HG03064 (cell line): ENCODE results near the gene CKLF.
A peak's percentile ranks its signal among the peaks of the same experiment; 100 is the strongest.
"Not testable (repeated sequence)": the region's sequence is repeated elsewhere in the genome, so short reads cannot be mapped to it uniquely, and the experiment has no call there.

ENCODE experiments used
- ATAC-seq: cut with Tn5 transposase; IDR thresholded peaks from one replicate; pipeline ENCODE4 v1.9.1; 2021; ENCODE audit warnings: low read depth; ENCODE audit not compliant: unreplicated experiment

The CKLF gene

GRCh38 chr16:66592241-66592640 lies 39.9 kb downstream of the CKLF start:
- no peak for ATAC-seq

GRCh38 chr16:66592814-66593213 lies 40.4 kb downstream of the CKLF start:
- ATAC-seq = no peak

DNA sequence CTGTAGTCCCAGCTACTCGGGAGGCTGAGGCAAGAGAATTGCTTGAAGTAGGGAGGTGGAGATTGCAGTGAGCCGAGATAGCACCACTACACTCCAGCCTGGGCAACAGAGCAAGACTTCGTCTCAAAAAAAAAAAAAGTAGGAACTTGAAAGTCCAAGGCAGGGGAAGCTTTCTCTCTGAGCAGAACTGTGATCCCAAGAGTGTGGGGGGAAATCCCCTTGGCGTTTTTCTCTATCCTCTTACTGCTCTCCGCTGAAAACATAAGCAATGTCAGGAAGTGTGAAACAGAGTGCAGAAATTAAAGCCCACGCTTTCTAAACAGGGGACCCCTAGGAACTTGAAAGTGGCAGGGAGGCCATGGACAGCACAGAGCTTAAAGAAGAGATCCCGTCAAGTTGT lies 42.4 kb downstream of the CKLF start:
- no peak for ATAC-seq

DNA sequence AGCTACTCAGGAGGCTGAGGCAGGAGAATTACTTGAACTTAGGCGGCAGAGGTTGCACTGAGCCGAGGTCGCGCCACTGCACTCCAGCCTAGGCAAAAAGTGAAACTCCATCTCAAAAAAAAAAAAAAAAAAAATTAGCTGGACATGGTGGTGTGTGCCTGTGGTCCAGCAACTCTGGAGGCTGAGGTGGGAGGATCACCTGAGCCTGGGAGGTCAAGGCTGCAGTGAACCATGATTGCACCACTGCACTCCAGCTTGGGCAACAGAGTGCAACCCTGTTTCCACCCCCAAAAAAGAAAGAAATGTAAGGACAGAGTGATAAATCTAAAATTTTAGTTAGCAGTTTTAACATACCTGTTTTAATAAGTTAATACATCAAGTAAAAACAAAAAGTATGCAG lies 44.2 kb downstream of the CKLF start:
- ATAC-seq = not testable (repeated sequence)

GRCh38 chr16:66596986-66597848 lies 44.8 kb downstream of the CKLF start:
- ATAC-seq = no peak

- no peak for ATAC-seq
These were observed 45.7 kb downstream of the CKLF start for GRCh38 chr16:66598111-66598510.

GRCh38 chr16:66599726-66600125 lies 47.4 kb downstream of the CKLF start:
- ATAC-seq = no peak

GRCh38 chr16:66600477-66600876 lies 48.1 kb downstream of the CKLF start:
- ATAC-seq = no peak

GRCh38 chr16:66601471-66601870 lies 49.1 kb downstream of the CKLF start:
- ATAC-seq = no peak

- no peak for ATAC-seq
These were observed 51.4 kb downstream of the CKLF start for GRCh38 chr16:66603537-66604375.

GRCh38 chr16:66604376-66605176 lies 52.2 kb downstream of the CKLF start, which contains the start of gene CMTM3:
TSS of gene CMTM3 (plus strand) at chr16:66604704. CDS start at chr16:66604806, 102 bp downstream.
- ATAC-seq = peak; percentile 58

- ATAC-seq = peak; percentile 2
These were observed 53.0 kb downstream of the CKLF start for GRCh38 chr16:66605177-66605978.

DNA sequence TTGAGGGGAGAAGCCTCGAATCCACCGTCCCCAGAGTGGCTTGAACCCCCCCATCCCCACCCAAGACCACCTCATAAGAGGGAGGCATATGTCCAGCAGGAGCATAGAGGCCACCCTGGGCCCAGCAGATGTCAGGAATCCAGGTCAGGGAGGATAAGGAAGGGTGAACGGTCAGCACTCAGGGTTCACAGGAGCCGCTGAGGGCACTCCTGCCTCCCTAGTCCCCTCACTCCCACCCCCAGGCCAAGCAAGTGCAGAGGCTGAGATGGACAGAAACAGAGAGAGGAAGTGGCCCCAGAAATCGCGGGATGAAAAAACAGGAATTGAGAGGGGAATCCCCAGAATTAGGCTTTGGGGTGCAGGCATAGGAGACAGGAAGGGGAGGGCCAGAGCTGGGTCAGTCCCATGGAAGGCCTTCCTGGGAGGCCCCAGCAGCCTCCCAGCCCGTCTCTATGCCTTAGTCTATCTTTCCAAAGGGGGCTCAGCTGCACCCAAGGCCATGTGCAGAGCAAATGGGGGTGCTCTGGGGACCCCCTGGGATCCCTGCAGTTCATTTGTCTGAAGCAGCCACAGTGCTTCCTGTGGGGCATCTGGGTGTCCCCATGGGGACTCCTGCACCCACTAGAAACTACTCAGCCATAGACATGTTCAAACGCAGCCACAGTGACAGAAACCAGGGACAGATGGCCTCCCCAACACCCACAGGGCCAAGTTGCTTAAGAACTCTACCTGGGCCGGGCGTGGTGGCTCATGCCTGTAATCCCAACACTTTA lies 53.8 kb downstream of the CKLF start:
- ATAC-seq = no peak

DNA sequence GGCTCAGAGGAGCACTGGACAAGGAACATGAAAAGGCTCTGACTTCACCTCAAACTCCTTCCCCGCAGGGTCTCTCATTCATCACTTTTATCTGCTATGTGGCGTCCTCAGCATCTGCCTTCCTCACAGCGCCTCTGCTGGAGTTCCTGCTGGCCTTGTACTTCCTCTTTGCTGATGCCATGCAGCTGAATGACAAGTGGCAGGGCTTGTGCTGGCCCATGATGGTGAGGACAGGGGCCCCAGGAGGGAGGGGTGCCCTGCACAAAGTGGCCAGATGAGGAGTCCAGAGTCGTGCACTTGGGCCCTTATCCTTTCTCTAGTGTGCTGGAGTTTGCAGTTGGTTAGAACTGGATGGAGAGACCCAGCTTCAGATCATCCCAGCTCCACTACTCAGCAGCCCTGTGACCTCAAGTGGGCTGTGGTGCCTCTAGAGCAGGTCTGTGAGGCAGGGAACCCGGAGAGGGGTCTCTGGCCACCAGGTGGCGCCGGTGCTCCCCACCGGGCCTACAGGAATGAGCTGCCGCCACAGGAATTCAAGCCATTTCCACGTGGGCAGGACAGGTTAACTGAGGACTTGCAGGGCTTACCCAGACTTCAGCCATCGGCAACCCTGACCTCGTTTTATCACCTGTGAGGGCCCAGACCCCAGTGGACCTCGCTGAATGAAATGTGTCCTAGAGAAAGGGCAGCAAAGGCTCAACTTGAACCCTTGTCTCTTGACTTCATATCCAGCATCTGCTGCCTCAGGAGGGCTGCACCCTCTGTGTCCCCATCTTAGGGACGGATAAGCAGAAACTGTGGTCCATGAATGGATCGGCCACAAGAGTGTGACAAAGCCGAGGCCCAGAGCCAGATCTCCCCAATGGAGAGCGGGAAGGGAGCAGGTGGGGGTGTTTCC lies 56.1 kb downstream of the CKLF start:
- ATAC-seq = no peak

DNA sequence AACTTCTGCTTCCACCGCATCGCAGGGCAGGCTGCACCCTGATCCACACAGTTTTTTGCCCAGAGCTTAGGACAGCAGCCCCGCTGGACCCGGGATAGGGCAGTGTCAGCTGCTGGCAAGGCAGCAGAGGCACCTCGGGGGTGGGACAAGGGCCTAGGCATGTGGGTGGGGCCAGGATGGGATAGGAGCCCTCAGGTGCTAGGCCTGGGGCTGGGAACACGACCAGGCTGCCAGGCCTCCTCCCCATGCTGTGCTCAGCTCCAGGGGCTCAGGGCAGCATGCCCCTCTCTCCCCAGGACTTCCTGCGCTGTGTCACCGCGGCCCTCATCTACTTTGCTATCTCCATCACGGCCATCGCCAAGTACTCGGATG lies 56.7 kb downstream of the CKLF start:
- ATAC-seq = no peak

DNA sequence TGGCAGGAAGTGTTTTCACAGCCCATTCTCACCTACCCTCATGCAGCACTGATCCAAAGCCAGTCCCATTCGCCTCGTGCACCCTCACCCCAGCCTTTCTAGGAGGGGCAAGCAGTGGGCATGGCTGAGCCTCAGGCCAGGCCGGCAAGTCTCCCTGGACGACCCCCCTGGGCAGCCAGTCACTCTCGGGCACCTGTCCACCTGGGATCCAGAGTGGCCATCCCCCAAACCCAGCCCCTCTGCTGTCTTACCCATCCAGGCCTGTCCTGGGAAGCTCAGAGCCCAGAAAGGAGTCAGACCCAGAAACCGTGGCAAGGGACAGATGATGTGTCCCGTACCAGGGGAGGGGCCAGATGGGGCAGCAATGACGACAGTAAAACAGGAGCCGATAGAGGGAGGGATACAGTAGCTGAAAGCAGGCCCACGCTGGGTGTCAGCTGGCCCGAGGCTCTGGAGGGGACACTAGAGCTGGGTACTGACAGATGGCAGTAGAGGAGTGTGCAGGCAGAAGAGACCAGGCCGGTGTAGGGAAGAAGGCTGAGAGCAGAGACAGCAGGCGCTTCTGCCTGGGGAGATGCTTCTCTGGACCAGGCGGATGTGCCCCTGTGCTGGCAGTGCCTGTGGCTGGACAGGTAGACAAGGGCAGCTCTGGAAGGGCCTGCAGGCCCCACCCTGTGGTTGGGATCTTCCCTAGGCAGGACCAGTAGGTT lies 57.9 kb downstream of the CKLF start:
- ATAC-seq = no peak

DNA sequence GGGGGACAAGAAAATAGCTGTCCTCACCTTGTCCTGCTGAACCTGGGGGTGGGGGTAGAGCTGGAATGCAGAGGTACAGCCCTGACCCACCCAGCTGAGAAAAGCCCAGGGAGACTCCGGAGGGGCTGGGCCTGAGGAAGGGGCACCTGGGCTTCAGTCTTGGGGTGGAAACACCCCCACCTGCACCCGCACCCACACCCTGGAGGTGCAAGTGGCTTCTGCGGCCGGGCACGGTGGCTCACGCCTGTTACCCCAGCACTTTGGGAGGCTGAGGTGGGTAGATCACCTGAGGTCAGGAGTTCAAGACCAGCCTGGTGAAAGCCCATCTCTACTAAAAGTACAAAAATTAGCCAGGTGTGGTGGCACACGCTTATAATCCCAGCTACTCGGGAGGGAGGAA lies 59.5 kb downstream of the CKLF start:
- not testable (repeated sequence) for ATAC-seq

DNA sequence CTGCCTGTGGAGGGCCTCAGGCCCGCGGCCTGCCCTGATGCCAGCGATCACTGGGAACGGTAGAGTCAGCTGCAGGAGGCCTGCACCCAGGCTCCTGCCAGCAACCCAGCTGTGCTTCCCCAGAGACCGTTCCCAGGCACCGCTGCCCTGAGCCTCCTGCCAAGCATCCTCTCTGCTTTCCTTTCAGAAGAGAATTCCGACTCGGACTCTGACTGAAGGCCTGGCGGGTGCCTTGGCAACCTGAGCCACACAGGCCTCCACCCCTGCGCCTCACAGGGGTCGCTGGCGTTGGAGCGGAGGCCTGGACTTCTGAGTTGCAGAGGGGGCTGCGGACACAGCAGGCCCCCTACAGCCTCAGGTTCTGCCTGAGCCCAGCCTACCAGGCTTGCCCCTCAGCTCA lies 60.0 kb downstream of the CKLF start:
- ATAC-seq = no peak
